ENCODE measurements around the gene NRG3.

Gene NRG3

DNA sequence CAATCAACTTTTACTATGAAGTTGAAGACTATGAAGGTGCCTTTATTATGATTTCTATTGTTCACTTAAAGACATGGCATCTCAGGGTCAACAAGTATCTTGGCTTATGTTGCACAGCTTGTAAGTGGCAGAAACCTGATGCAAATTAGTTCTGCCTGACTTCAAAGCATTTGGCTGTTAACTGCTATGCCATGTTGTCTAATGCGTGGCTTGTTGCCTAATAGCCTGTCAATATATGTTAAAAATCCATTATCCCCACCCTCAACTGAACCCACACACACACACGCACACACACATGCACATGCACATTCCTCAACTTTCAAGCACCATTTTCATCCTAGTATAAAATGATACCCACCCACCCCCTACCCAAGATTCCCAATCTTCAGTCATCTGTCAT lies 217.1 kb downstream of the NRG3 start:
- no peak for DNase-seq (ENCODE audit: low spot score)

GRCh38 chr10:82124713-82125112 lies 249.7 kb downstream of the NRG3 start:
- no peak for DNase-seq (ENCODE audit: low spot score)

- no peak for DNase-seq (ENCODE audit: low spot score)
Measured at GRCh38 chr10:82128527-82128926, 253.5 kb downstream of the NRG3 start.

GRCh38 chr10:82136103-82136502 lies 261.1 kb downstream of the NRG3 start:
- DNase-seq (ENCODE audit: low spot score) = no peak

GRCh38 chr10:82144153-82144552 lies 269.2 kb downstream of the NRG3 start:
- DNase-seq (ENCODE audit: low spot score) = no peak

GRCh38 chr10:82148764-82149163 lies 273.8 kb downstream of the NRG3 start:
- no peak for DNase-seq (ENCODE audit: low spot score)

GRCh38 chr10:82149674-82150073 lies 274.7 kb downstream of the NRG3 start:
- DNase-seq (ENCODE audit: low spot score) = no peak

DNA sequence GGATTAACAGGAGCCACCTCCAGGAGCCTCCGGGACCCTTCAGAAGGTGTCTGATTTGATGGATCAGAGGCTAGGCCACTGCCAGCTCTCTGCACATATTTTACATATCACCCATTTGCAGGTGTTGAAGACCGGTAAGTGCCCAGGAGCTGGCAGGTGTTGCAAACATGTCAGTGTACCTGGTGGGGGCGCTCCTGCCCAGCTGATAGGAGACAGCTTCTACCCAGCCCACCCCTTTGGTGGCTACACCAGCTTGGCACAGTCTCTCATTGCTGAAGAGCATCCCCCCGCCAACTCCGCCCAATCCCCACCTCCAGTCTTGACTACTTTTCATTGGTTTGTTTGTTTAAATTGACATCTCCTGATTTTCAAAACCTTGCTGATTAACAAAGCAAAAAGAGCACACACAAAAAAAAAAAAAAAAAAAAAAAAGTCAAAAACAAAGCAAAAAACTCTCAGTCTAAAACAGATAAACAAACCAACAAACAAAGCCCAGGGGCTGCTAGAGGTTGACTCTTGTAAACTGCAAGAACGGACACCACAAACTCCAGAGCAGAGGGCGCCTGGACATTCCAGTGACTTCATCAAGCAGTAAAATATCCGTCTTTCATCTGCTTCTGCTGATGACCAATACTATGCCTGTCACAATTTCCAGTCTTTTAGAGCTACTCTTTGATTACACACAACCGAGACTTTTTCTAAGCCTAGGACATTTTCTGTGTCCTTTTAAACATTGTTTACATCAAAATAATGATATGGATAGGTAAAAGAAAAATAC lies 275.3 kb downstream of the NRG3 start:
- DNase-seq (ENCODE audit: low spot score) = no peak

GRCh38 chr10:82160307-82160706 lies 285.3 kb downstream of the NRG3 start:
- DNase-seq (ENCODE audit: low spot score) = no peak

GRCh38 chr10:82161264-82161663 lies 286.3 kb downstream of the NRG3 start:
- no peak for DNase-seq (ENCODE audit: low spot score)

- no peak for DNase-seq (ENCODE audit: low spot score)
Measured at GRCh38 chr10:82162549-82163195, 287.7 kb downstream of the NRG3 start.

- DNase-seq (ENCODE audit: low spot score) = no peak
Measured at GRCh38 chr10:82171899-82172298, 296.9 kb downstream of the NRG3 start.

DNA sequence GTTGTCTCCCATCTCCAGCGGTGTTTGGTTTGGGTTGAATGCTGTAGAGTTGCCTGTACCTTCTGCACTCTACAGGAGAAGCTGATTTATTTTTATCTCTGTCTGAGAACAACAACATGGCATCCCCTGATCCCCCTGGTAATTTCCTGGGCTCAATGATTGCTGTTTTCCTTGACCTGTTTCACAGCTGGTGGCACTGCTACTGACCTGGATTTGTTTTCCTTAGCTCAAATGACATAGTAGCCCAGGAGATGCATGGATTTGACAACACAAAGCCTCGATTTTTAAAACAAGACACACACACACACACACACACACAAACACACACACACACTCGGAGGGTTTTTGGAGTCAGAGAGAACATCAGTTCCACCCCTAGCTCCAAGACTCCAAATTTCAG lies 301.6 kb downstream of the NRG3 start:
- no peak for DNase-seq (ENCODE audit: low spot score)

- no peak for DNase-seq (ENCODE audit: low spot score)
Measured at GRCh38 chr10:82190432-82191260, 315.7 kb downstream of the NRG3 start.

DNA sequence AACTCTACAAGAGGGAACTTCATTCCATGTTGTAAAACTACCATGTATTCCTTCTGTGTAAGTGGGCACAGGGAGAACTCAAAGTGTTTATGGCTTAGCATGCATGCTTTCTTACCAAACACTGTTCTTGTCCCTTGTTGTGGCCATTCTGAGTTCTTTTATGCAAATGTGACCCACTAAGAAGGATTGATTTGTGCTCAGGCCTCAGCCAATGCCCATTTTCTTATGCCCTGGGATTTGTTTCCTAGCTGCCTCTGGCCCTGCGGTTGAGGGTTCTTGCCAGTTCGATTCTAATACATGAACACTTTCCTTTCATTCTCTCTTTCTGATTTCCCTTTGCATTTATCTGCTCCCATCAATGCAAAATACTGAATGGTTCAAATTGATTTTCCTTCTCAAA lies 316.7 kb downstream of the NRG3 start:
- no peak for DNase-seq (ENCODE audit: low spot score)

GRCh38 chr10:82192665-82193064 lies 317.7 kb downstream of the NRG3 start:
- no peak for DNase-seq (ENCODE audit: low spot score)

- DNase-seq (ENCODE audit: low spot score) = no peak
Measured at GRCh38 chr10:82194419-82194818, 319.4 kb downstream of the NRG3 start.

GRCh38 chr10:82206831-82207230 lies 331.8 kb downstream of the NRG3 start:
- no peak for DNase-seq (ENCODE audit: low spot score)

DNA sequence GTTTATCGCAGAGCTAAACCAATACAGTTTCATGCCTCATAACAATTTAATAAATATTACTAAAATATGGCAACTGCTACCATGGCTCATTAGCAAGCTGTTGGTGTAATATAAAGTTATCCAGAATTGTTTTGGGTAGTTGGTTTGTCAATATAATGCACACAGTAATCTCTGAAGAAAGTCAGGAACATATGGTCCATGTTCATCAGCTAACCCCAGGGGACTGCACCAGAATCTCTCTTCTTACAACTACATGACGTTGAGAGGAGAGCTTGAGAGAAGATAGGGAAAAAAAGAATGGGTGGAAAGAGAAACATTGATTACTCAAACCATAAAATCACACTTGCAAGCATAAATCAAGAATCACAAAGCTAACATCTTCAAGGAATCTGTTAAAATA lies 333.7 kb downstream of the NRG3 start:
- DNase-seq (ENCODE audit: low spot score) = no peak

- DNase-seq (ENCODE audit: low spot score) = no peak
Measured at GRCh38 chr10:82210331-82210730, 335.3 kb downstream of the NRG3 start.

- no peak for DNase-seq (ENCODE audit: low spot score)
Measured at GRCh38 chr10:82211346-82211745, 336.4 kb downstream of the NRG3 start.

GRCh38 chr10:82212753-82213152 lies 337.8 kb downstream of the NRG3 start:
- no peak for DNase-seq (ENCODE audit: low spot score)

GRCh38 chr10:82213784-82214183 lies 338.8 kb downstream of the NRG3 start:
- DNase-seq (ENCODE audit: low spot score) = no peak
